NK-92 treated with Interleukin-12 subunit alpha and Interleukin-12 subunit beta, amount 100 ng/mL, for 24 hours (cell line): ENCODE data around the gene SLC9A4.
"Not testable (repeated sequence)": the region's sequence is repeated elsewhere in the genome, so short reads cannot be mapped to it uniquely, and the experiment has no call there.

Experiments
- DNase-seq: peaks from one replicate; lab custom pipeline; 2025; lab: John Stamatoyannopoulos, UW

The SLC9A4 gene

DNA sequence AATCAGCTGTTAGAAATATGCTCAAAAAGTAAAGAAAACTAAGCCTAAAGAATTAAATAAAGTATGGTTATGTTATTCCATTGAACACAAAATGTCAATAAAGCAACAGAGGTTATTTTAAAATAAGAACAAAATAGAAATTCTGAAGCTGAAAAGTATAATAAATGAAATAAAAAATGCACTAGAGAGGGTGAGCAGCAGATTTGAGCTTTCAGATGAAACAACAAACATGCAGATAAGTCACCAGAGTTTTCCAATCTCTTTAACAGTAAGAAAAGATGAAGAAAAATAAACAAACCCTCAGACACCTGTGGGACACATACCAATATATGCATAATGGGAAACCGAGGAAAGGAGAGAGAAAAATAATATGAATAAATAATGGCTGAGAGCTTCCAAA is 76.0 kb downstream of the SLC9A4 start:
- no peak for DNase-seq

DNA sequence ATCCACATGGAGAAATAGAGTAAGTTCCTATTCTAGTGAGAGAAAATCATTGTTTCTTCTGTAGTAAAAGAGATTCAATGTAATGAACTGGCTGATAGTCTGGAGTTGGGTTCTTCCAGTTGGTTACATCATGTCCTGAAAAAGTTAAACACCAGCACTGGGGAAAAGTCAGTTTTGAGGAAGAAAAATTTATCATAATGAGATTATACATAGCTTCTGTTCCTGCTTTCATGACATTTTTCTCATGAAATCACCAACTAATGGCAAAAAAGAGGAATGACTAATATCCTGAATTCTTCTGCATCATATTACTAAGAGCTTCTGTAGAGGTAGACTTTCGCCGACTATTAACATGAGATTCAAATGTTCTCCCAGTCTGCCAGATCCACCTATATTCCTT is 77.1 kb downstream of the SLC9A4 start:
- no peak for DNase-seq

DNA sequence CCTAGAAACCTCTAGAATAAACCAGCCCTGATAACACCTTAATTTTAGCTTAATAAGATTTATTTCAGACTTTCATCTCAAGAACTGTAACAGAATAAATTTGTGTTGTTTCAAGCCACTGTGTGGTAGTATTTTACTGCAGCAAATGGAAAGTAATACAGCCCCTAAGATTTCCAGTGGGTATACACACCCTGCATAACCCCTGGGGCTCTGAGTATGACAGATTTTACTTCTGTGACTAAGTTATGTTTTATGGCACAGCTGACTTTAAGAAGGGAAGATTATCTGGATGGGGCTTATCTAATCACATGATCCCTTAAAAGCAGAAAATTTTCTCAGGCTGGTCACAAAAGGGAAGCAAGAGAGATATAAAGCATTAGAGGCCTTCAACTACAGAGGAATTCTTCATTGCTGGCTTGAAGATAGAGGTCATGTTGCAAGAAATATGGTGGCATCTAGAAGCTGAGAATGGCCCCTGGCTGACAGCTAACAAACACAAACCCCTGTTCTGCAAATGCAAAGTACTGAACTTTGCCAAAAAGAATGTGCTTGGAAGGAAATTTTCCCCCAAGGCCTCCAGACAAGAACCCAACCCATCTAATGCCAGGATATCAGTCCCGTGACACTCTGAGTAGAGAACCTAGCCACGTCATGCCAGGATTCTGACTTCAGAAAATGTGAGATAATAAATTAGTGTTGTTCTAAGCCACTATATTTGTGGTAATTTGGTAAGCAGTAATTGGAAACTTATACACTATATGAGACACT is 78.5 kb downstream of the SLC9A4 start:
- DNase-seq = no peak

DNA sequence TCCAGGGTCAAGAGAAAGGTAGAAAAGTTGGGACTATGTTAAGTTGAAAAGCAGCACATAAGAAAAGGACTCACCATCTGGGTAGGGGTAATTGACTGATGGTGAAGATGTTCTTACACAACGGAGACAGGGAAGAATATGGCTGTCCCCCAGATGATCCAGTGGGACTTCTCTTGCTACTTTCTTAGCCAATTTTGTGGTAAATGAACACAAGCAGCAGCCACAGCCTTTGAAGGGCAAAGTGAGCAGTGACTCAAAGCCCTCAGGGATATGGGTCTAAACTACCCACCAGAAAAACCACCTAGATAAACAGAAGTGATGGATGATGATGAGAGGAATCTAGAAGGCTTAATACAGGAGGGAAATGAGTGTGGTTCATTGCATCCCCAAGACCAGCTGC is 80.6 kb downstream of the SLC9A4 start:
- no peak for DNase-seq

DNA sequence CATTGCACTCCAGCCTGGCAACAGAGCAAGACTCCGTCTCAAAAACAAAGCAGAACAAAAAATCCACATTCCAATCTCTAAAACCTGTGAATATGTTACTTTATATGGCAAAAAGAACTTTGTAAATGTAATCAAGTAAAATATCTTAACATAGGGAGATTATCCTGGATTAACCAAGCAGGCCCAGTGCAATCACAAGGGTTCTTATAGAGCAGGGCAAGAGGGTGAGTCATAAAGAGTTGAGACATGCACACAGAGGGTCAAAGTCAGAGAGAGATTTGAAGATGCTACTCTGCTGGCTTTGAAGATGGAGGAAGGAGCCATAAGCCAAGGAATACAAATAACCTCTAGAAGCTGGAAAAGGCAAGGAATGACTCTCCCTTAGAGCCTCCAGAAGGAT is 85.4 kb downstream of the SLC9A4 start:
- DNase-seq = no peak

DNA sequence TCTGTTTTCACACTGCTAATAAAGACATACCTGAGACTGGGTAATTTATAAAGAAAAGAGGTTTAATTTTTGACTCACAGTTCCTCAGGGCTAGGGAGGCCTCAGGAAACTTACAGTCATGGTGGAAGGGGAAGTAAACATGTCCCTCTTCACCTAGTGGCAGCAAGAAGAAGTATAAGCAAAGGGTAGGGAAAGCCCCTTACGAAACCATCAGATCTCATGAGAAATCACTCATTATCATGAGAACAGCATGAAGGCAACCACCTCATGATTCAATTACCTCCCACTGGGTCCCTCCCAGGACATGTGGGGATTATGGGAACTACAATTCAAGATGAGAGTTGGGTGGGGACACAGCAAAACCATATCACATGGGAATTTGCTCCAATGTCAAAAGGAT is 89.5 kb downstream of the SLC9A4 start:
- DNase-seq = not testable (repeated sequence)

DNA sequence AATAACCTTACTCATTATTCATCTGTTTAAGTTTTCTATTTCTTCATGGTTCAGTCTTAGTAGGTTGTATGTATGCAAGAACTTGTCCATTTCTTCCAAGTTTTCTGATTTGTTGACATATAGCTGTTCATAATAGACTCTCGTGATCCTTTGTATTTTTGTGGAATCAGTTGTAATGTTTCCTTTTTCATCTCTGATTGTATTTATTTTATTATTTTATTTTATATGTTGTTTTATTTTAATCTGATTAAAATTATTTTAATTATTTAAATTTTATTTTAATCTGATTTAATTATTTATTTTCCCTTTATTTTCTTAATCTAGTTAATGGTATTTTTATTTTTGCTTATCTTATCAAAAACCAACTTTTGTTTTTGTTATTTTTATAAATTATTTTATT is 102.9 kb downstream of the SLC9A4 start:
- DNase-seq = no peak

DNA sequence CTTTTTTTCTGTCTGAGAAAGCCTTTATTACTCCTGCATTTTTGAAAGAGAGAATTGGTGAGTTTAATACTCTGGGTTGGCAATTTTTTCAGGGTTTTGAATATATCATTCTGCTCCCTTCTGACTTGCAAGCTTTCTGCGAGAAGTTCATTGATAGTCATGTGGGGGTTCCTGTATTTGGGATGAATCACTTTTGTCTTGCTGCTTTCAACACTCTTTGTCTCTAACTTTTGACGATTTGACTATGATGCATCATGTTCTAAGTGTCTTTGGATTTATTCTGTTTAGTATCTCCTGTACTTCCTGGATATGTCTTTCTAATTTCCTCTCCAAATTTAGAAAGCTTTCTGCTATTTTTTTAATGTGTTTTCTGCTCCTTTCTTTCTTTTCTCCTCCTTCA is 105.3 kb downstream of the SLC9A4 start:
- DNase-seq = no peak

DNA sequence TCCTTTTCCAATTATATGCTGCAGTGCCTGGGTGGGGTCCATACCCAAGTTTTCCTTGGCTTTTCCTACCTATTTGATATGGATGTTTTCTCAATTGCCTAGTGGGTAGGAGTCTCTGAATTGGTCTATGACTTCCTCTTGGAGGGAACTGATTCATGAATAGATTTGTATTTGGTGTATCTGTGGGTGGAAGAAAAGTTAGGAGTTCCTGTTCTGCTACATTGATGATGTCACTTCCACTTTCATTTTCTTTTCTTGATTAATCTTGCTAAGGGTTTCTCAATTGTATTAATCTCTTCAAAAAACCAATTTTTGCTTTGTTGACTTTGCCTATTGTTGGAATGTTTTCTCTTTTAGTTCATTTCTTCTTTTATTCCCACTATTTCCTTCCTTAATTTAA is 108.9 kb downstream of the SLC9A4 start:
- no peak for DNase-seq

DNA sequence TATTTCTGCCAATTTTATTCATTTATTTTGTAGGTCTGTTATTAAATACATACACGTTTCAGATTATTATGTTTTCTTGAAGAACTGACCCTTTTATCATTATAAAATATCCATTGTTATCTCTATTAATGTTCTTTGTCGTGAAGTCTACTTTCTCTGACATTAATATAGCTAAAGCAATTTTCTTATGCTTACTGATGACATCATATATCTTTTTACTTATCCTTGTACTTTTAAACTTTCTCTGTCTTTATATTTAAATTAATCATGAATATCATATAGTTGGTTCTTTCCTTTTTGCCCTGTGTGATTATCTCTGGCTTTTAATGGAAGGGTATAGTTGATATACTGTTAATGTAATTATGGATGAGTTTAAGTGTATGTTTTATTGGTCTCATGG is 109.8 kb downstream of the SLC9A4 start:
- DNase-seq = no peak
